Fibroblast of peridontal ligament (primary cell): ENCODE measurements around the gene LENG1.

ENCODE experiments used
- DNase-seq: peaks from one replicate; pipeline ENCODE4 v3.0.0-alpha.2; 2010; ENCODE audit errors: extremely low read depth

Gene LENG1

GRCh38 chr19:54141356-54141755, 18.2 kb downstream of the LENG1 start:
- DNase-seq, result peak; percentile 49

GRCh38 chr19:54138489-54139256, 20.8 kb downstream of the LENG1 start:
- DNase-seq, result no peak

GRCh38 chr19:54137699-54138488, 21.6 kb downstream of the LENG1 start, which contains the start of gene CNOT3:
CNOT3 (plus strand) TSS chr19:54137762; CDS start chr19:54142979, 5,217 bp downstream.
- no peak for DNase-seq

- peak; percentile 100 for DNase-seq
Measured at GRCh38 chr19:54136864-54137698, 22.4 kb downstream of the LENG1 start.

GRCh38 chr19:54136086-54136863, 23.2 kb downstream of the LENG1 start:
- peak; percentile 25 for DNase-seq

GRCh38 chr19:54133957-54134590, 25.4 kb downstream of the LENG1 start:
- DNase-seq, result no peak

GRCh38 chr19:54133312-54133956, 26.1 kb downstream of the LENG1 start:
- DNase-seq, result no peak

GRCh38 chr19:54129617-54129996, 29.9 kb downstream of the LENG1 start:
- DNase-seq, result no peak

GRCh38 chr19:54128796-54129616, 30.5 kb downstream of the LENG1 start:
- no peak for DNase-seq

- DNase-seq, result no peak
Measured at GRCh38 chr19:54128441-54128725, 31.1 kb downstream of the LENG1 start.

- no peak for DNase-seq
Measured at GRCh38 chr19:54127688-54128440, 31.7 kb downstream of the LENG1 start.

- no peak for DNase-seq
Measured at GRCh38 chr19:54125713-54126112, 33.8 kb downstream of the LENG1 start.

GRCh38 chr19:54124393-54124792, 35.1 kb downstream of the LENG1 start:
- DNase-seq, result no peak

GRCh38 chr19:54123682-54124081, 35.8 kb downstream of the LENG1 start:
- no peak for DNase-seq

GRCh38 chr19:54121259-54121658, 38.3 kb downstream of the LENG1 start:
- DNase-seq, result no peak

- DNase-seq, result peak; percentile 99
Measured at GRCh38 chr19:54115109-54116063, 44.1 kb downstream of the LENG1 start, which contains the start of the genes PRPF31 and TFPT. PRPF31 (plus strand) TSS chr19:54115754; CDS start chr19:54118279, 2,525 bp downstream. TFPT (minus strand) TSS chr19:54115657; CDS start chr19:54115269, 388 bp downstream.

GRCh38 chr19:54114340-54115108, 45.0 kb downstream of the LENG1 start:
- DNase-seq, result peak; percentile 30
